ENCODE results near the gene LYZL1.

DNA sequence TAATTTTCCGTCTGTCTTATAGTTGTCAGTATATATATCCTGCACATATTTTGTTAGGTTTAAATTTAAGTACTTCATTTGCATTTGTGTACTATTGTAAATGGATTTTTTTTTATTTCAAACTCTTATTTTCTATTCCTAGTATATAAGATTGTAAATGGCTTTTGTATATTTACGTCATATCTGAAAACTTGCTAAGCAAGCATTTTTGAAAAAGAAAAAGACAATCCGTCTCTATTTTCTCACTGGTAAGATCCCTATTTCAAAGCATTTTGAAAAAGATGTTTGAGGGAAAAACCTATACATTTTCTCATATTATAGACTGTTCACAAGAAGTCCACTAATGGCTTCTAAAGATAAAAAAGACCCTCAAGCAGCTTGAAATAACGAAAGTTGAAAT lies 1.2 kb upstream of the LYZL1 start:
- TF ChIP-seq SP1 (IDR thresholded peaks at IDR 0.05; ENCODE audit: low read depth) (no peak), ZNF274 (IDR thresholded peaks at IDR 0.05; ENCODE audit: low read depth, low read length) (no peak), SRF (IDR thresholded peaks at IDR 0.05; ENCODE audit: low read depth) (no peak), POLR2A (IDR thresholded peaks at IDR 0.05; ENCODE audit: borderline replicate concordance, extremely low read depth, insufficient read depth, insufficient read length) (no peak), SIN3A (IDR thresholded peaks at IDR 0.05; ENCODE audit: low read depth) (no peak), EZH2 (IDR thresholded peaks at IDR 0.05) (no peak), CBX3 (IDR thresholded peaks at IDR 0.05; ENCODE audit: low read depth) (no peak), POLR2AphosphoS5 (IDR thresholded peaks at IDR 0.05; ENCODE audit: low read depth, low read length) (no peak), CEBPB (IDR thresholded peaks at IDR 0.05; ENCODE audit: low read depth) (no peak), ZFX (IDR thresholded peaks at IDR 0.05) (no peak), RAD21 (IDR thresholded peaks at IDR 0.05; ENCODE audit: low read depth) (no peak)
- TF ChIP-seq, protein P1, sequence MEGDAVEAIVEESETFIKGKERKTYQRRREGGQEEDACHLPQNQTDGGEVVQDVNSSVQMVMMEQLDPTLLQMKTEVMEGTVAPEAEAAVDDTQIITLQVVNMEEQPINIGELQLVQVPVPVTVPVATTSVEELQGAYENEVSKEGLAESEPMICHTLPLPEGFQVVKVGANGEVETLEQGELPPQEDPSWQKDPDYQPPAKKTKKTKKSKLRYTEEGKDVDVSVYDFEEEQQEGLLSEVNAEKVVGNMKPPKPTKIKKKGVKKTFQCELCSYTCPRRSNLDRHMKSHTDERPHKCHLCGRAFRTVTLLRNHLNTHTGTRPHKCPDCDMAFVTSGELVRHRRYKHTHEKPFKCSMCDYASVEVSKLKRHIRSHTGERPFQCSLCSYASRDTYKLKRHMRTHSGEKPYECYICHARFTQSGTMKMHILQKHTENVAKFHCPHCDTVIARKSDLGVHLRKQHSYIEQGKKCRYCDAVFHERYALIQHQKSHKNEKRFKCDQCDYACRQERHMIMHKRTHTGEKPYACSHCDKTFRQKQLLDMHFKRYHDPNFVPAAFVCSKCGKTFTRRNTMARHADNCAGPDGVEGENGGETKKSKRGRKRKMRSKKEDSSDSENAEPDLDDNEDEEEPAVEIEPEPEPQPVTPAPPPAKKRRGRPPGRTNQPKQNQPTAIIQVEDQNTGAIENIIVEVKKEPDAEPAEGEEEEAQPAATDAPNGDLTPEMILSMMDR (IDR thresholded peaks at IDR 0.05 in 2 of 3, conservative IDR thresholded peaks at IDR 0.05 in 1 of 3; ENCODE audit: borderline replicate concordance in 1 of 3, insufficient read depth in 1 of 3, low read depth in 2 of 3, low read length in 2 of 3) = no peak
- TF ChIP-seq, protein P2, sequence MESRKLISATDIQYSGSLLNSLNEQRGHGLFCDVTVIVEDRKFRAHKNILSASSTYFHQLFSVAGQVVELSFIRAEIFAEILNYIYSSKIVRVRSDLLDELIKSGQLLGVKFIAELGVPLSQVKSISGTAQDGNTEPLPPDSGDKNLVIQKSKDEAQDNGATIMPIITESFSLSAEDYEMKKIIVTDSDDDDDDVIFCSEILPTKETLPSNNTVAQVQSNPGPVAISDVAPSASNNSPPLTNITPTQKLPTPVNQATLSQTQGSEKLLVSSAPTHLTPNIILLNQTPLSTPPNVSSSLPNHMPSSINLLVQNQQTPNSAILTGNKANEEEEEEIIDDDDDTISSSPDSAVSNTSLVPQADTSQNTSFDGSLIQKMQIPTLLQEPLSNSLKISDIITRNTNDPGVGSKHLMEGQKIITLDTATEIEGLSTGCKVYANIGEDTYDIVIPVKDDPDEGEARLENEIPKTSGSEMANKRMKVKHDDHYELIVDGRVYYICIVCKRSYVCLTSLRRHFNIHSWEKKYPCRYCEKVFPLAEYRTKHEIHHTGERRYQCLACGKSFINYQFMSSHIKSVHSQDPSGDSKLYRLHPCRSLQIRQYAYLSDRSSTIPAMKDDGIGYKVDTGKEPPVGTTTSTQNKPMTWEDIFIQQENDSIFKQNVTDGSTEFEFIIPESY (IDR thresholded peaks at IDR 0.05; ENCODE audit: extremely low read depth, insufficient replicate concordance, low read length) = no peak
- TF ChIP-seq, protein P3, sequence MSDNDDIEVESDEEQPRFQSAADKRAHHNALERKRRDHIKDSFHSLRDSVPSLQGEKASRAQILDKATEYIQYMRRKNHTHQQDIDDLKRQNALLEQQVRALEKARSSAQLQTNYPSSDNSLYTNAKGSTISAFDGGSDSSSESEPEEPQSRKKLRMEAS (IDR thresholded peaks at IDR 0.05) = no peak
